ENCODE results near the gene NDUFV1. TPM values are rescaled to one million over a fixed set of nuclear protein-coding genes. Genes with fewer than 3 reads are reported as not detected.

NDUFV1 gene
- total RNA-seq, 1 experiment from 2014 or later: 242 TPM

DNA sequence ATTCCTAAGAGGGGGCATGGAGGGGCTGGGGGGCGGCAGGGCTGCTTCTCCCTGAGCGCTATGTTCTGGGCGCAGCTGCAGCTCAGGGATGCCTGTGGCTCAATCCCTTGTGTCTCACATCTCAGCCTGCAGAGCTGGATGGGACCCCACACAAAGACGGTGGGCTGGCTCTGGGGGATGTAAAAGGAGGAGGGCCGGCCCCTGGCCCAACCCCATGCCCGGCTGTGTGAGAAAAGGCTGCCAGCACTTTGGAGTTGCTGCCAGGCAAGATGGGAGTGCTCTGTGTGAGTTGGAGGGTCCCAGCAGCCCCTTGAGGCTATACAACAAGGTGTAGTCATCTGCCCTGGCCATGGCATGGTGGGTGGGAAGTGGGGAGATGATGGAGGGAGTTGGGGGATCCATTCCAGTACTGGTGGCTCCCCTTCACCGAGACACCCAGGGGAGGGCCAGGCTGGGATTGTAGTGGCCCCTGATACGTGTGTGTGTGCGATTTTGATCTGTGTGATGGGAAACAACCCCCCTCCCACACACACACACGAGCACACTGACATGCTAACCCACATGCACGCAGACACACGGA, 34.1 kb downstream of the NDUFV1 start:
- no peaks in the 10 kb centered on the region for H3K79me2 ChIP-seq (ENCODE audit: insufficient read depth, low read length)
- DNase-seq (ENCODE audit: low read depth, low spot score) (no peak), ATAC-seq (no peak)
- no peak overlapping the region for H3K27ac ChIP-seq (ENCODE audit: low read depth, low read length)
- no TSS peak for BruUV-seq (replicated peaks)
- H3K9ac ChIP-seq (ENCODE audit: low read length): no peak overlapping the region
- ChIA-PET RAD21 (ENCODE audit: low non-redundant PET in 1 of 2, low total read pairs in 2 of 2, uncharacterized antibody in 2 of 2, unreplicated experiment in 2 of 2) (no interaction called here), POLR2A (no interaction called here), CTCF (interaction anchor here (3.6 kb wide), 1 partner anchor 11 kb away, joined by 10 read pairs; the partner anchor contains the start of gene NUDT8)
- intact Hi-C loops (cut with micrococcal nuclease): loop anchor here (10.0 kb wide), 1 partner anchor 164 kb away; no protein-coding TSS in a partner anchor
- no peaks in the 10 kb centered on the region for H4K20me1 ChIP-seq (ENCODE audit: insufficient read depth)
- no peak overlapping the region for H3K4me2 ChIP-seq (ENCODE audit: low read length)
- TF ChIP-seq ELF1 (IDR thresholded peaks at IDR 0.05; ENCODE audit: borderline replicate concordance, low read depth) (no peak), ZNF274 (IDR thresholded peaks at IDR 0.05; ENCODE audit: low read depth, low read length) (no peak), FOSL1 (IDR thresholded peaks at IDR 0.05; ENCODE audit: low read depth) (no peak), RAD21 (IDR thresholded peaks at IDR 0.05; ENCODE audit: low read depth) (no peak)
- TF ChIP-seq, protein P1, sequence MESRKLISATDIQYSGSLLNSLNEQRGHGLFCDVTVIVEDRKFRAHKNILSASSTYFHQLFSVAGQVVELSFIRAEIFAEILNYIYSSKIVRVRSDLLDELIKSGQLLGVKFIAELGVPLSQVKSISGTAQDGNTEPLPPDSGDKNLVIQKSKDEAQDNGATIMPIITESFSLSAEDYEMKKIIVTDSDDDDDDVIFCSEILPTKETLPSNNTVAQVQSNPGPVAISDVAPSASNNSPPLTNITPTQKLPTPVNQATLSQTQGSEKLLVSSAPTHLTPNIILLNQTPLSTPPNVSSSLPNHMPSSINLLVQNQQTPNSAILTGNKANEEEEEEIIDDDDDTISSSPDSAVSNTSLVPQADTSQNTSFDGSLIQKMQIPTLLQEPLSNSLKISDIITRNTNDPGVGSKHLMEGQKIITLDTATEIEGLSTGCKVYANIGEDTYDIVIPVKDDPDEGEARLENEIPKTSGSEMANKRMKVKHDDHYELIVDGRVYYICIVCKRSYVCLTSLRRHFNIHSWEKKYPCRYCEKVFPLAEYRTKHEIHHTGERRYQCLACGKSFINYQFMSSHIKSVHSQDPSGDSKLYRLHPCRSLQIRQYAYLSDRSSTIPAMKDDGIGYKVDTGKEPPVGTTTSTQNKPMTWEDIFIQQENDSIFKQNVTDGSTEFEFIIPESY (IDR thresholded peaks at IDR 0.05; ENCODE audit: extremely low read depth, insufficient replicate concordance, low read length): no peak
- TF ChIP-seq, protein P2, sequence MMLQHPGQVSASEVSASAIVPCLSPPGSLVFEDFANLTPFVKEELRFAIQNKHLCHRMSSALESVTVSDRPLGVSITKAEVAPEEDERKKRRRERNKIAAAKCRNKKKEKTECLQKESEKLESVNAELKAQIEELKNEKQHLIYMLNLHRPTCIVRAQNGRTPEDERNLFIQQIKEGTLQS (IDR thresholded peaks at IDR 0.05): no peak
- H3K9me2 ChIP-seq (ENCODE audit: insufficient read depth): no peaks in the 10 kb centered on the region
- no peaks in the 10 kb centered on the region; a peak in 2 of 4 replicates for H3K9me3 ChIP-seq (ENCODE audit: control insufficient read depth in 1 of 2, insufficient read depth in 1 of 2, low read depth in 1 of 2, low read length in 2 of 2)
- no peak overlapping the region for H3K4me3 ChIP-seq (replicated peaks in 1 of 2; ENCODE audit: low read depth in 1 of 2, low read length in 2 of 2)
- H3K4me1 ChIP-seq (ENCODE audit: control insufficient read depth in 1 of 2, insufficient read depth in 2 of 2, low read length in 2 of 2): no peaks in the 10 kb centered on the region
- no peak overlapping the region for H2AFZ ChIP-seq (ENCODE audit: low read depth, low read length, poor library complexity, severe bottlenecking)
- no peaks in the 10 kb centered on the region for H3K27me3 ChIP-seq (ENCODE audit: insufficient read depth, low read length)
- no peaks in the 10 kb centered on the region for H3K36me3 ChIP-seq (ENCODE audit: control insufficient read depth in 1 of 2, insufficient read depth in 2 of 2, low read length in 2 of 2)

All from HCT116 (cell line).